HCT116 (cell line): Measurements from ENCODE around the gene SMAD7. TPM values are rescaled to one million over a fixed set of nuclear protein-coding genes. Genes with fewer than 3 reads are reported as not detected.

ENCODE experiments used
- ATAC-seq: fragments of 200-7000 bp; cut with Tn5 transposase; 2 replicates; pipeline ENCODE4 v1.9.1; 2020; ENCODE audit warnings: mild to moderate bottlenecking, moderate library complexity
- BruUV-seq: library from RNA; stranded (reverse); fragments of 400-500 nt; replicated peaks from 2 replicates; lab custom pipeline; 2021; lab: Mats Ljungman, UMichigan
- CTCF ChIA-PET: fragments of 300-600 bp; sonication (Branson Sonifier 250); formaldehyde crosslinking; loops from one replicate; lab custom pipeline; 2021; ENCODE audit warnings: antibody characterized with exemption; lab: Charles Lee
- POLR2A ChIA-PET: fragments of 300-600, 350-600 bp; sonication (Branson Sonifier 250); formaldehyde crosslinking; loops from one replicate; lab custom pipeline; 2021; ENCODE audit warnings: antibody characterized with exemption; lab: Charles Lee
- RAD21 ChIA-PET, 2 experiments: fragments of 300-600 bp; sonication (Branson Sonifier 250); formaldehyde crosslinking; loops; one replicate each; lab custom pipeline; 2023; ENCODE audit warnings: low total read pairs in 2 of 2; ENCODE audit not compliant: uncharacterized antibody in 2 of 2, unreplicated experiment in 2 of 2, low non-redundant PET in 1 of 2; lab: Charles Lee
- DNase-seq: peaks from one replicate; pipeline ENCODE4 v3.0.0-alpha.2; 2010; ENCODE audit warnings: low read depth, low spot score
- H2AFZ ChIP-seq: fragments of 200-600 bp; shearing (Covaris generic), sonication (generic); 2 replicates; pipeline ENCODE4 v1.6.1; 2017; ENCODE audit warnings: low read depth, mixed run types, mixed read lengths, antibody characterized with exemption, low read length; ENCODE audit not compliant: poor library complexity, severe bottlenecking
- H3K27ac ChIP-seq: 2 replicates; pipeline ENCODE4 v1.5.1; 2012; ENCODE audit warnings: low read depth, low read length
- H3K27me3 ChIP-seq: fragments of 200-600 bp; sonication (generic); 2 replicates; pipeline ENCODE4 v1.6.1; 2016; ENCODE audit warnings: mixed run types, low read length, mixed read lengths; ENCODE audit not compliant: insufficient read depth
- H3K36me3 ChIP-seq, 2 experiments: fragments of 200-500 bp in 1 of 2; fragments of 200-600 bp in 1 of 2; sonication (Bioruptor generic) in 1 of 2; sonication (generic) in 1 of 2; 2 replicates each; pipeline versions ENCODE4 v1.5.1 to v1.6.1; 2014 to 2016; ENCODE audit warnings: low read length in 2 of 2, inconsistent platforms in 1 of 2, mixed read lengths in 1 of 2, mixed run types in 1 of 2; ENCODE audit not compliant: insufficient read depth in 2 of 2, control insufficient read depth in 1 of 2
- H3K4me1 ChIP-seq, 2 experiments: fragments of 200-600 bp in 1 of 2; sonication (generic) in 1 of 2; 2 replicates each; pipeline versions ENCODE4 v1.5.1 to v1.6.1; 2012 to 2017; ENCODE audit warnings: low read length in 2 of 2, inconsistent platforms in 1 of 2, mild to moderate bottlenecking in 1 of 2, mixed read lengths in 1 of 2, mixed run types in 1 of 2, moderate library complexity in 1 of 2; ENCODE audit not compliant: insufficient read depth in 2 of 2, control insufficient read depth in 1 of 2
- H3K4me2 ChIP-seq: fragments of 200-600 bp; sonication (generic); 2 replicates; pipeline ENCODE4 v1.6.1; 2017; ENCODE audit warnings: mixed run types, low read length, mixed read lengths
- H3K4me3 ChIP-seq, 2 experiments: fragments of 200-600 bp in 1 of 2; sonication (generic) in 1 of 2; replicated peaks in 1 of 2; 2 replicates each; pipeline ENCODE4 v1.5.1; 2011 to 2016; ENCODE audit warnings: low read length in 2 of 2, control low read depth in 1 of 2, low read depth in 1 of 2, mild to moderate bottlenecking in 1 of 2, mixed read lengths in 1 of 2, mixed run types in 1 of 2
- H3K79me2 ChIP-seq: fragments of 200-600 bp; sonication (generic); 2 replicates; pipeline ENCODE4 v1.6.1; 2017; ENCODE audit warnings: mild to moderate bottlenecking, mixed run types, low read length, moderate library complexity, mixed read lengths; ENCODE audit not compliant: insufficient read depth
- H3K9ac ChIP-seq: fragments of 200-600 bp; sonication (generic); 2 replicates; pipeline ENCODE4 v1.6.1; 2016; ENCODE audit warnings: low read length, mixed read lengths
- H3K9me2 ChIP-seq: fragments of 200-600 bp; sonication (generic), shearing (Covaris generic); 2 replicates; pipeline ENCODE4 v1.6.1; 2017; ENCODE audit warnings: mixed run types, mild to moderate bottlenecking, moderate library complexity; ENCODE audit not compliant: insufficient read depth
- H3K9me3 ChIP-seq, 2 experiments: fragments of 200-500 bp in 1 of 2; fragments of 200-600 bp in 1 of 2; sonication (Bioruptor generic) in 1 of 2; sonication (generic) in 1 of 2; 2 replicates each; pipeline ENCODE4 v1.6.1; 2014 to 2017; ENCODE audit warnings: low read length in 2 of 2, mixed read lengths in 2 of 2, inconsistent platforms in 1 of 2, low read depth in 1 of 2, mild to moderate bottlenecking in 1 of 2, mixed run types in 1 of 2, moderate library complexity in 1 of 2; ENCODE audit not compliant: control insufficient read depth in 1 of 2, insufficient read depth in 1 of 2
- H4K20me1 ChIP-seq: fragments of 200-600 bp; sonication (generic), shearing (Covaris generic); 2 replicates; pipeline ENCODE4 v1.6.1; 2017; ENCODE audit warnings: mixed run types, mild to moderate bottlenecking, moderate library complexity; ENCODE audit not compliant: insufficient read depth
- CTCF ChIP-seq, 3 experiments: fragments of 200-600 bp in 1 of 3; sonication (generic) in 1 of 3; IDR thresholded peaks in 2 of 3; conservative IDR thresholded peaks in 1 of 3; 2 replicates each; pipeline ENCODE4 v1.5.1; 2012 to 2017; ENCODE audit warnings: low read depth in 2 of 3, low read length in 2 of 3, antibody characterized with exemption in 1 of 3, borderline replicate concordance in 1 of 3, control low read depth in 1 of 3, mild to moderate bottlenecking in 1 of 3, mixed read lengths in 1 of 3, mixed run types in 1 of 3, moderate library complexity in 1 of 3; ENCODE audit not compliant: insufficient read depth in 1 of 3
- EGR1 ChIP-seq: IDR thresholded peaks from 2 replicates; pipeline ENCODE4 v1.6.1; 2012; ENCODE audit warnings: low read depth
- FOSL1 ChIP-seq: IDR thresholded peaks from 2 replicates; pipeline ENCODE4 v1.6.1; 2012; ENCODE audit warnings: low read depth
- JUND ChIP-seq: IDR thresholded peaks from 2 replicates; pipeline ENCODE4 v1.6.1; 2012
- SRF ChIP-seq: IDR thresholded peaks from 2 replicates; pipeline ENCODE4 v1.6.1; 2012; ENCODE audit warnings: low read depth
- ZNF274 ChIP-seq: fragments of 200-500 bp; sonication (Bioruptor generic); IDR thresholded peaks from 2 replicates; pipeline ENCODE4 v1.6.1; 2014; ENCODE audit warnings: mild to moderate bottlenecking, low read depth, low read length, inconsistent platforms
- intact Hi-C: fragments of 100-400 bp; cut with micrococcal nuclease; formaldehyde crosslinking; loops from 2 replicates; pipeline ENCODE4 v1.10.0; 2022
- total RNA-seq: library from RNA; stranded (reverse); gene quantifications from one replicate; pipeline ENCODE4 v1.2.1, GENCODE V29; 2021; ENCODE audit not compliant: unreplicated experiment
- TF ChIP-seq, protein P1 (sequence below): IDR thresholded peaks from 2 replicates; pipeline ENCODE4 v1.6.1; 2011; ENCODE audit warnings: mild to moderate bottlenecking, low read length, moderate library complexity; ENCODE audit not compliant: insufficient replicate concordance; ENCODE audit errors: extremely low read depth

Gene SMAD7
- total RNA-seq, 1 experiment from 2014 or later, result 7.2 TPM

GRCh38 chr18:48874233-48874632 lies 76.5 kb downstream of the SMAD7 start:
- no peaks in the 10 kb centered on the region for H3K36me3 ChIP-seq
- no peak for TF ChIP-seq ZNF274
- TF ChIP-seq EGR1, result no peak
- no peak for TF ChIP-seq JUND
- TF ChIP-seq, protein P1, sequence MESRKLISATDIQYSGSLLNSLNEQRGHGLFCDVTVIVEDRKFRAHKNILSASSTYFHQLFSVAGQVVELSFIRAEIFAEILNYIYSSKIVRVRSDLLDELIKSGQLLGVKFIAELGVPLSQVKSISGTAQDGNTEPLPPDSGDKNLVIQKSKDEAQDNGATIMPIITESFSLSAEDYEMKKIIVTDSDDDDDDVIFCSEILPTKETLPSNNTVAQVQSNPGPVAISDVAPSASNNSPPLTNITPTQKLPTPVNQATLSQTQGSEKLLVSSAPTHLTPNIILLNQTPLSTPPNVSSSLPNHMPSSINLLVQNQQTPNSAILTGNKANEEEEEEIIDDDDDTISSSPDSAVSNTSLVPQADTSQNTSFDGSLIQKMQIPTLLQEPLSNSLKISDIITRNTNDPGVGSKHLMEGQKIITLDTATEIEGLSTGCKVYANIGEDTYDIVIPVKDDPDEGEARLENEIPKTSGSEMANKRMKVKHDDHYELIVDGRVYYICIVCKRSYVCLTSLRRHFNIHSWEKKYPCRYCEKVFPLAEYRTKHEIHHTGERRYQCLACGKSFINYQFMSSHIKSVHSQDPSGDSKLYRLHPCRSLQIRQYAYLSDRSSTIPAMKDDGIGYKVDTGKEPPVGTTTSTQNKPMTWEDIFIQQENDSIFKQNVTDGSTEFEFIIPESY, result no peak
- no peak for TF ChIP-seq FOSL1
- no peak for TF ChIP-seq CTCF (IDR thresholded peaks at IDR 0.05 in 2 of 3, conservative IDR thresholded peaks at IDR 0.05 in 1 of 3; ENCODE audit: borderline replicate concordance in 1 of 3, insufficient read depth in 1 of 3, low read depth in 2 of 3, low read length in 2 of 3)
- TF ChIP-seq SRF, result no peak
- H3K27me3 ChIP-seq, result peaks cover 31% of the 10 kb centered on the region; the same call in 1 of the 2 replicates
- RAD21 ChIA-PET, result no interaction called here
- no peak for DNase-seq
- H3K9ac ChIP-seq, result no peak overlapping the region
- intact Hi-C loops, result no loop called here
- no peaks in the 10 kb centered on the region for H3K9me3 ChIP-seq
- POLR2A ChIA-PET, result no interaction called here
- no peak overlapping the region for H3K4me2 ChIP-seq
- H4K20me1 ChIP-seq, result no peaks in the 10 kb centered on the region
- H3K27ac ChIP-seq, result no peak overlapping the region
- BruUV-seq, result no TSS peak
- no peak overlapping the region for H3K4me3 ChIP-seq
- no peak for ATAC-seq
- H3K79me2 ChIP-seq, result no peaks in the 10 kb centered on the region
- CTCF ChIA-PET, result no interaction called here
- H2AFZ ChIP-seq, result no peak overlapping the region
- peaks cover 8 to 23% of the 10 kb centered on the region in 2 experiments for H3K4me1 ChIP-seq
- no peaks in the 10 kb centered on the region for H3K9me2 ChIP-seq
